Endothelial cell of umbilical vein (primary cell): Measurements from ENCODE around the gene WNT2. TPM values are rescaled to one million over a fixed set of nuclear protein-coding genes. Genes with fewer than 3 reads are reported as not detected.
"Not testable (repeated sequence)": the region's sequence is repeated elsewhere in the genome, so short reads cannot be mapped to it uniquely, and the experiment has no call there.

Experiments used
- BruUV-seq: library from RNA; stranded (reverse); fragments of 400-500 nt; replicated peaks from 2 replicates; lab custom pipeline; 2021; lab: Mats Ljungman, UMichigan
- CTCF ChIA-PET: fragments of 300-600, 350-600 bp; sonication (Branson Sonifier 250); formaldehyde crosslinking; loops from one replicate; lab custom pipeline; 2021; ENCODE audit warnings: antibody characterized with exemption, inconsistent platforms; lab: Charles Lee
- POLR2A ChIA-PET: fragments of 300-600, 350-600 bp; sonication (Branson Sonifier 250); formaldehyde crosslinking; loops from one replicate; lab custom pipeline; 2021; ENCODE audit warnings: antibody characterized with exemption, inconsistent platforms; lab: Charles Lee
- DNase-seq: peaks from one replicate; pipeline ENCODE4 v3.0.0-alpha.2; 2011; ENCODE audit warnings: low read depth, low spot score
- FAIRE-seq: peaks from 2 replicates; lab custom pipeline; 2011; peaks lifted over from hg19 to GRCh38; lab: Jason Lieb, UNC
- H2AFZ ChIP-seq: 2 replicates; pipeline ENCODE4 v1.6.0; 2012; ENCODE audit warnings: low read depth, low read length, control low read depth, inconsistent platforms
- H3K27ac ChIP-seq: 2 replicates; pipeline ENCODE4 v1.5.1; 2011; ENCODE audit warnings: low read depth, mild to moderate bottlenecking, control low read depth, low read length, moderate library complexity; ENCODE audit not compliant: insufficient read depth
- H3K27me3 ChIP-seq, 2 experiments: 2 replicates each; pipeline versions ENCODE4 v1.6.0 to v1.6.1; 2011; ENCODE audit warnings: low read length in 2 of 2, mixed read lengths in 1 of 2; ENCODE audit not compliant: control insufficient read depth in 2 of 2, insufficient read depth in 2 of 2
- H3K36me3 ChIP-seq, 2 experiments: 2 replicates in 1 of 2; 3 replicates in 1 of 2; pipeline ENCODE4 v1.5.1; 2011; ENCODE audit warnings: low read length in 2 of 2, mild to moderate bottlenecking in 1 of 2, moderate library complexity in 1 of 2; ENCODE audit not compliant: control insufficient read depth in 2 of 2, insufficient read depth in 2 of 2; ENCODE audit errors: extremely low read depth in 1 of 2
- H3K4me1 ChIP-seq: 3 replicates; pipeline ENCODE4 v1.5.1; 2011; ENCODE audit warnings: mild to moderate bottlenecking, low read length; ENCODE audit not compliant: control insufficient read depth, insufficient read depth; ENCODE audit errors: extremely low read depth
- H3K4me2 ChIP-seq: 2 replicates; pipeline ENCODE4 v1.6.1; 2011; ENCODE audit warnings: low read length, control low read depth, mixed read lengths; ENCODE audit not compliant: insufficient read depth
- H3K4me3 ChIP-seq, 3 experiments: fragments of 200-600 bp in 1 of 3; sonication (generic), shearing (Covaris generic) in 1 of 3; replicated peaks in 1 of 3; 2 replicates each; pipeline ENCODE4 v1.5.1; 2011 to 2016; ENCODE audit warnings: control low read depth in 3 of 3, low read length in 3 of 3, mild to moderate bottlenecking in 2 of 3, inconsistent platforms in 1 of 3, low read depth in 1 of 3, moderate library complexity in 1 of 3; ENCODE audit not compliant: insufficient read depth in 1 of 3
- H3K79me2 ChIP-seq: 2 replicates; pipeline ENCODE4 v1.6.0; 2012; ENCODE audit warnings: low read length, inconsistent platforms; ENCODE audit not compliant: control insufficient read depth, insufficient read depth
- H3K9ac ChIP-seq: replicated peaks from 2 replicates; pipeline ENCODE3; 2011; ENCODE audit warnings: low read length, control low read depth; ENCODE audit not compliant: insufficient read depth; ENCODE audit errors: extremely low read depth
- H3K9me1 ChIP-seq: replicated peaks from 3 replicates; pipeline ENCODE4 v1.6.0; 2011; ENCODE audit warnings: mild to moderate bottlenecking, low read length; ENCODE audit not compliant: control insufficient read depth, insufficient read depth; ENCODE audit errors: extremely low read depth
- H3K9me3 ChIP-seq: replicated peaks from 2 replicates; pipeline ENCODE4 v1.5.1; 2012; ENCODE audit warnings: low read length, inconsistent platforms; ENCODE audit not compliant: control insufficient read depth, insufficient read depth
- H4K20me1 ChIP-seq: replicated peaks from 2 replicates; pipeline ENCODE3; 2011; ENCODE audit warnings: mild to moderate bottlenecking, low read length; ENCODE audit not compliant: control insufficient read depth, insufficient read depth; ENCODE audit errors: extremely low read depth
- CTCF ChIP-seq, 2 donors: IDR thresholded peaks; 1 replicate in 1 of 2; 2 replicates in 1 of 2; pipeline ENCODE4 v1.5.1; 2011; ENCODE audit warnings: low read length in 2 of 2, mild to moderate bottlenecking in 2 of 2, moderate library complexity in 2 of 2, control low read depth in 1 of 2, inconsistent platforms in 1 of 2, low read depth in 1 of 2; ENCODE audit not compliant: insufficient read depth in 1 of 2; ENCODE audit errors: extremely low read depth in 1 of 2
- EZH2 ChIP-seq: IDR thresholded peaks from 2 replicates; pipeline ENCODE4 v1.6.1; 2012; ENCODE audit warnings: borderline replicate concordance, low read depth, mild to moderate bottlenecking, moderate library complexity, low read length, inconsistent platforms; ENCODE audit not compliant: severe bottlenecking
- FOS ChIP-seq: IDR thresholded peaks from 2 replicates; pipeline ENCODE4 v1.6.1; 2011; ENCODE audit warnings: mild to moderate bottlenecking, low read length, moderate library complexity, borderline replicate concordance; ENCODE audit not compliant: insufficient read depth
- GATA2 ChIP-seq: IDR thresholded peaks from 2 replicates; pipeline ENCODE4 v1.7.0; 2011; ENCODE audit warnings: low read depth, mild to moderate bottlenecking, moderate library complexity, mixed read lengths, low read length; ENCODE audit not compliant: insufficient read length, insufficient read depth
- JUN ChIP-seq: IDR thresholded peaks from 2 replicates; pipeline ENCODE4 v1.6.1; 2011; ENCODE audit warnings: borderline replicate concordance, low read depth; ENCODE audit not compliant: insufficient read length, insufficient read depth
- MYC ChIP-seq: IDR thresholded peaks from one replicate; pipeline ENCODE4 v1.6.1; 2011; ENCODE audit warnings: mild to moderate bottlenecking, low read depth, low read length
- POLR2A ChIP-seq: IDR thresholded peaks from 2 replicates; pipeline ENCODE4 v1.6.1; 2012; ENCODE audit warnings: low read depth, mild to moderate bottlenecking, control low read depth, low read length
- POLR2AphosphoS5 ChIP-seq: IDR thresholded peaks from 2 replicates; pipeline ENCODE4 v1.6.1; 2012; ENCODE audit warnings: low read depth, mild to moderate bottlenecking, control low read depth, low read length, moderate library complexity; ENCODE audit not compliant: insufficient read depth
- dilution Hi-C: fragments of 300-500 bp; cut with MboI; formaldehyde crosslinking; loops from one replicate; pipeline ENCODE4 v1.15.0; 2019; ENCODE audit warnings: low sequenced_read_pairs; ENCODE audit not compliant: extremely low pct_ligation_motif_present
- intact Hi-C: fragments of 100-400 bp; cut with micrococcal nuclease; formaldehyde crosslinking; loops from one replicate; pipeline ENCODE4 v1.10.0; 2022
- polyA plus RNA-seq, 4 experiments: library from polyadenylated mRNA; depleted of rRNA in 3 of 4; stranded (reverse) in 3 of 4; unstranded in 1 of 4; fragments of >200 nt; gene quantifications; 2 replicates each; pipeline versions ENCODE4 v1.2.1 to v1.2.3, GENCODE V29; 2011 to 2012; ENCODE audit warnings: missing spikeins in 1 of 4
- total RNA-seq: library from RNA; stranded (reverse); gene quantifications from 2 replicates; pipeline ENCODE4 v1.2.3, GENCODE V29; 2021
- TF ChIP-seq, protein P1 (sequence below): IDR thresholded peaks from 2 replicates; pipeline ENCODE4 v1.6.1; 2011; ENCODE audit not compliant: insufficient read depth, insufficient read length

Gene WNT2
- total and polyA plus RNA-seq, 2 donors (not counting 3 experiments of a cell fraction or from before 2014, with no cell fraction given) = not detected

- no peaks in the 10 kb centered on the region for H3K36me3 ChIP-seq
- BruUV-seq = no TSS peak
- dilution Hi-C loops = no loop called here
- H3K79me2 ChIP-seq = no peaks in the 10 kb centered on the region
- FAIRE-seq (no peak), DNase-seq (no peak)
- no peak overlapping the region for H3K27ac ChIP-seq
- no peaks in the 10 kb centered on the region for H3K4me1 ChIP-seq
- no peak overlapping the region for H3K4me2 ChIP-seq
- POLR2A ChIA-PET = no interaction called here
- no peaks in the 10 kb centered on the region for H3K9me3 ChIP-seq
- no peaks in the 10 kb centered on the region for H4K20me1 ChIP-seq
- CTCF ChIA-PET = no interaction called here
- H2AFZ ChIP-seq = no peak overlapping the region
- no peaks in the 10 kb centered on the region for H3K9me1 ChIP-seq
- TF ChIP-seq POLR2A (no peak), CTCF (IDR thresholded peaks at IDR 0.05; ENCODE audit: extremely low read depth in 1 of 2, insufficient read depth in 1 of 2, low read depth in 1 of 2, low read length in 2 of 2) (no peak), EZH2 (no peak), FOS (no peak), GATA2 (no peak), POLR2AphosphoS5 (no peak), MYC (no peak), JUN (no peak)
- TF ChIP-seq, protein P1, sequence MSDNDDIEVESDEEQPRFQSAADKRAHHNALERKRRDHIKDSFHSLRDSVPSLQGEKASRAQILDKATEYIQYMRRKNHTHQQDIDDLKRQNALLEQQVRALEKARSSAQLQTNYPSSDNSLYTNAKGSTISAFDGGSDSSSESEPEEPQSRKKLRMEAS = no peak
- no peak overlapping the region for H3K9ac ChIP-seq
- peaks cover 0 to 3% of the 10 kb centered on the region in 2 experiments for H3K27me3 ChIP-seq
- intact Hi-C loops = no loop called here
- no peak overlapping the region for H3K4me3 ChIP-seq
Observed at GRCh38 chr7:117302396-117302795, 20.5 kb downstream of the WNT2 start.

DNA sequence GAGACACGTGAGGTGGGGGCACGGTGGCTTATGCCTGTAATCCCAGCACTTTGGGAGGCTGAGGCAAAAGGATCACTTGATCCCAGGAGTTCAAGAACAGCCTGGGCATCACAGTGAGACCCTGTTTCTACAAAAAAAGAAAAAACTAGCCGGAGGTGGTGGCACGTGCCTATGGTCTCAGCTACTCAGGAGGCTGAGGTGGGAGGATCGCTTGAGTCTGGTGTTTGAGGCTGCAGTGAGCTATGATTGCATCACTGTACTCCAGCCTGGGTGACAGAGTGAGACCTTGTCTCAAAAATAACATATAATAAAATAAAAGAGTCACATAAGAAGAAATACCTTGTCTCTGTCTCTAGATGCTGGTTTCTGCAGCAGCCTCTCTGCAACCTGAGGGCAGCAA, 22.4 kb downstream of the WNT2 start:
- DNase-seq, H3K9me3 ChIP-seq, H3K27me3 ChIP-seq, H3K4me2 ChIP-seq, CTCF ChIA-PET, H3K36me3 ChIP-seq, FAIRE-seq, H3K9ac ChIP-seq, H3K27ac ChIP-seq, dilution Hi-C loops, BruUV-seq, H3K4me3 ChIP-seq, H4K20me1 ChIP-seq, H3K79me2 ChIP-seq, POLR2A ChIA-PET, intact Hi-C loops, H3K9me1 ChIP-seq, H2AFZ ChIP-seq, H3K4me1 ChIP-seq: not testable (repeated sequence)
